Endothelial cell of umbilical vein (primary cell): Measurements from ENCODE around the gene XRCC6.

Experiments
- CTCF ChIP-seq, 2 donors: IDR thresholded peaks; 1 replicate in 1 of 2; 2 replicates in 1 of 2; pipeline ENCODE4 v1.5.1; 2011; ENCODE audit warnings: low read length in 2 of 2, mild to moderate bottlenecking in 2 of 2, moderate library complexity in 2 of 2, control low read depth in 1 of 2, inconsistent platforms in 1 of 2, low read depth in 1 of 2; ENCODE audit not compliant: insufficient read depth in 1 of 2; ENCODE audit errors: extremely low read depth in 1 of 2
- EZH2 ChIP-seq: IDR thresholded peaks from 2 replicates; pipeline ENCODE4 v1.6.1; 2012; ENCODE audit warnings: borderline replicate concordance, low read depth, mild to moderate bottlenecking, moderate library complexity, low read length, inconsistent platforms; ENCODE audit not compliant: severe bottlenecking
- FOS ChIP-seq: IDR thresholded peaks from 2 replicates; pipeline ENCODE4 v1.6.1; 2011; ENCODE audit warnings: mild to moderate bottlenecking, low read length, moderate library complexity, borderline replicate concordance; ENCODE audit not compliant: insufficient read depth
- MYC ChIP-seq: IDR thresholded peaks from one replicate; pipeline ENCODE4 v1.6.1; 2011; ENCODE audit warnings: mild to moderate bottlenecking, low read depth, low read length
- POLR2A ChIP-seq: IDR thresholded peaks from 2 replicates; pipeline ENCODE4 v1.6.1; 2012; ENCODE audit warnings: low read depth, mild to moderate bottlenecking, control low read depth, low read length
- POLR2AphosphoS5 ChIP-seq: IDR thresholded peaks from 2 replicates; pipeline ENCODE4 v1.6.1; 2012; ENCODE audit warnings: low read depth, mild to moderate bottlenecking, control low read depth, low read length, moderate library complexity; ENCODE audit not compliant: insufficient read depth
- TF ChIP-seq, protein P1 (sequence below): IDR thresholded peaks from 2 replicates; pipeline ENCODE4 v1.6.1; 2011; ENCODE audit not compliant: insufficient read depth, insufficient read length

- TF ChIP-seq CTCF (IDR thresholded peaks at IDR 0.05; ENCODE audit: extremely low read depth in 1 of 2, insufficient read depth in 1 of 2, low read depth in 1 of 2, low read length in 2 of 2) (peak in 1 of 2 donors; percentile 25), POLR2A (no peak), MYC (no peak), POLR2AphosphoS5 (no peak), EZH2 (no peak), FOS (no peak)
- TF ChIP-seq, protein P1, sequence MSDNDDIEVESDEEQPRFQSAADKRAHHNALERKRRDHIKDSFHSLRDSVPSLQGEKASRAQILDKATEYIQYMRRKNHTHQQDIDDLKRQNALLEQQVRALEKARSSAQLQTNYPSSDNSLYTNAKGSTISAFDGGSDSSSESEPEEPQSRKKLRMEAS = no peak
Measured at GRCh38 chr22:41672780-41673509, 51.9 kb downstream of the XRCC6 start.
